Endothelial cell of umbilical vein (primary cell): ENCODE measurements around the gene ATP13A3. TPM values are rescaled to one million over a fixed set of nuclear protein-coding genes. Genes with fewer than 3 reads are reported as not detected.

Experiments used
- BruUV-seq: library from RNA; stranded (reverse); fragments of 400-500 nt; replicated peaks from 2 replicates; lab custom pipeline; 2021; lab: Mats Ljungman, UMichigan
- CTCF ChIA-PET: fragments of 300-600, 350-600 bp; sonication (Branson Sonifier 250); formaldehyde crosslinking; loops from one replicate; lab custom pipeline; 2021; ENCODE audit warnings: antibody characterized with exemption, inconsistent platforms; lab: Charles Lee
- POLR2A ChIA-PET: fragments of 300-600, 350-600 bp; sonication (Branson Sonifier 250); formaldehyde crosslinking; loops from one replicate; lab custom pipeline; 2021; ENCODE audit warnings: antibody characterized with exemption, inconsistent platforms; lab: Charles Lee
- DNase-seq: peaks from one replicate; pipeline ENCODE4 v3.0.0-alpha.2; 2011; ENCODE audit warnings: low read depth, low spot score
- FAIRE-seq: peaks from 2 replicates; lab custom pipeline; 2011; peaks lifted over from hg19 to GRCh38; lab: Jason Lieb, UNC
- H2AFZ ChIP-seq: 2 replicates; pipeline ENCODE4 v1.6.0; 2012; ENCODE audit warnings: low read depth, low read length, control low read depth, inconsistent platforms
- H3K27ac ChIP-seq: 2 replicates; pipeline ENCODE4 v1.5.1; 2011; ENCODE audit warnings: low read depth, mild to moderate bottlenecking, control low read depth, low read length, moderate library complexity; ENCODE audit not compliant: insufficient read depth
- H3K27me3 ChIP-seq, 2 experiments: 2 replicates each; pipeline versions ENCODE4 v1.6.0 to v1.6.1; 2011; ENCODE audit warnings: low read length in 2 of 2, mixed read lengths in 1 of 2; ENCODE audit not compliant: control insufficient read depth in 2 of 2, insufficient read depth in 2 of 2
- H3K36me3 ChIP-seq, 2 experiments: 2 replicates in 1 of 2; 3 replicates in 1 of 2; pipeline ENCODE4 v1.5.1; 2011; ENCODE audit warnings: low read length in 2 of 2, mild to moderate bottlenecking in 1 of 2, moderate library complexity in 1 of 2; ENCODE audit not compliant: control insufficient read depth in 2 of 2, insufficient read depth in 2 of 2; ENCODE audit errors: extremely low read depth in 1 of 2
- H3K4me1 ChIP-seq: 3 replicates; pipeline ENCODE4 v1.5.1; 2011; ENCODE audit warnings: mild to moderate bottlenecking, low read length; ENCODE audit not compliant: control insufficient read depth, insufficient read depth; ENCODE audit errors: extremely low read depth
- H3K4me2 ChIP-seq: 2 replicates; pipeline ENCODE4 v1.6.1; 2011; ENCODE audit warnings: low read length, control low read depth, mixed read lengths; ENCODE audit not compliant: insufficient read depth
- H3K4me3 ChIP-seq, 3 experiments: fragments of 200-600 bp in 1 of 3; sonication (generic), shearing (Covaris generic) in 1 of 3; replicated peaks in 1 of 3; 2 replicates each; pipeline ENCODE4 v1.5.1; 2011 to 2016; ENCODE audit warnings: control low read depth in 3 of 3, low read length in 3 of 3, mild to moderate bottlenecking in 2 of 3, inconsistent platforms in 1 of 3, low read depth in 1 of 3, moderate library complexity in 1 of 3; ENCODE audit not compliant: insufficient read depth in 1 of 3
- H3K79me2 ChIP-seq: 2 replicates; pipeline ENCODE4 v1.6.0; 2012; ENCODE audit warnings: low read length, inconsistent platforms; ENCODE audit not compliant: control insufficient read depth, insufficient read depth
- H3K9ac ChIP-seq: replicated peaks from 2 replicates; pipeline ENCODE3; 2011; ENCODE audit warnings: low read length, control low read depth; ENCODE audit not compliant: insufficient read depth; ENCODE audit errors: extremely low read depth
- H3K9me1 ChIP-seq: replicated peaks from 3 replicates; pipeline ENCODE4 v1.6.0; 2011; ENCODE audit warnings: mild to moderate bottlenecking, low read length; ENCODE audit not compliant: control insufficient read depth, insufficient read depth; ENCODE audit errors: extremely low read depth
- H3K9me3 ChIP-seq: replicated peaks from 2 replicates; pipeline ENCODE4 v1.5.1; 2012; ENCODE audit warnings: low read length, inconsistent platforms; ENCODE audit not compliant: control insufficient read depth, insufficient read depth
- H4K20me1 ChIP-seq: replicated peaks from 2 replicates; pipeline ENCODE3; 2011; ENCODE audit warnings: mild to moderate bottlenecking, low read length; ENCODE audit not compliant: control insufficient read depth, insufficient read depth; ENCODE audit errors: extremely low read depth
- EZH2 ChIP-seq: IDR thresholded peaks from 2 replicates; pipeline ENCODE4 v1.6.1; 2012; ENCODE audit warnings: borderline replicate concordance, low read depth, mild to moderate bottlenecking, moderate library complexity, low read length, inconsistent platforms; ENCODE audit not compliant: severe bottlenecking
- FOS ChIP-seq: IDR thresholded peaks from 2 replicates; pipeline ENCODE4 v1.6.1; 2011; ENCODE audit warnings: mild to moderate bottlenecking, low read length, moderate library complexity, borderline replicate concordance; ENCODE audit not compliant: insufficient read depth
- GATA2 ChIP-seq: IDR thresholded peaks from 2 replicates; pipeline ENCODE4 v1.7.0; 2011; ENCODE audit warnings: low read depth, mild to moderate bottlenecking, moderate library complexity, mixed read lengths, low read length; ENCODE audit not compliant: insufficient read length, insufficient read depth
- JUN ChIP-seq: IDR thresholded peaks from 2 replicates; pipeline ENCODE4 v1.6.1; 2011; ENCODE audit warnings: borderline replicate concordance, low read depth; ENCODE audit not compliant: insufficient read length, insufficient read depth
- MYC ChIP-seq: IDR thresholded peaks from one replicate; pipeline ENCODE4 v1.6.1; 2011; ENCODE audit warnings: mild to moderate bottlenecking, low read depth, low read length
- POLR2A ChIP-seq: IDR thresholded peaks from 2 replicates; pipeline ENCODE4 v1.6.1; 2012; ENCODE audit warnings: low read depth, mild to moderate bottlenecking, control low read depth, low read length
- POLR2AphosphoS5 ChIP-seq: IDR thresholded peaks from 2 replicates; pipeline ENCODE4 v1.6.1; 2012; ENCODE audit warnings: low read depth, mild to moderate bottlenecking, control low read depth, low read length, moderate library complexity; ENCODE audit not compliant: insufficient read depth
- dilution Hi-C: fragments of 300-500 bp; cut with MboI; formaldehyde crosslinking; loops from one replicate; pipeline ENCODE4 v1.15.0; 2019; ENCODE audit warnings: low sequenced_read_pairs; ENCODE audit not compliant: extremely low pct_ligation_motif_present
- intact Hi-C: fragments of 100-400 bp; cut with micrococcal nuclease; formaldehyde crosslinking; loops from one replicate; pipeline ENCODE4 v1.10.0; 2022
- polyA plus RNA-seq, 4 experiments: library from polyadenylated mRNA; depleted of rRNA in 3 of 4; stranded (reverse) in 3 of 4; unstranded in 1 of 4; fragments of >200 nt; gene quantifications; 2 replicates each; pipeline versions ENCODE4 v1.2.1 to v1.2.3, GENCODE V29; 2011 to 2012; ENCODE audit warnings: missing spikeins in 1 of 4
- total RNA-seq: library from RNA; stranded (reverse); gene quantifications from 2 replicates; pipeline ENCODE4 v1.2.3, GENCODE V29; 2021
- TF ChIP-seq, protein P1 (sequence below): IDR thresholded peaks from 2 replicates; pipeline ENCODE4 v1.6.1; 2011; ENCODE audit not compliant: insufficient read depth, insufficient read length
- TF ChIP-seq, protein P2 (sequence below), 2 donors: IDR thresholded peaks; 1 replicate in 1 of 2; 2 replicates in 1 of 2; pipeline ENCODE4 v1.5.1; 2011; ENCODE audit warnings: low read length in 2 of 2, mild to moderate bottlenecking in 2 of 2, moderate library complexity in 2 of 2, control low read depth in 1 of 2, inconsistent platforms in 1 of 2, low read depth in 1 of 2; ENCODE audit not compliant: insufficient read depth in 1 of 2; ENCODE audit errors: extremely low read depth in 1 of 2

The ATP13A3 gene
- total and polyA plus RNA-seq, 2 donors (not counting 3 experiments of a cell fraction or from before 2014, with no cell fraction given), result 12.0 to 59.0 TPM

DNA sequence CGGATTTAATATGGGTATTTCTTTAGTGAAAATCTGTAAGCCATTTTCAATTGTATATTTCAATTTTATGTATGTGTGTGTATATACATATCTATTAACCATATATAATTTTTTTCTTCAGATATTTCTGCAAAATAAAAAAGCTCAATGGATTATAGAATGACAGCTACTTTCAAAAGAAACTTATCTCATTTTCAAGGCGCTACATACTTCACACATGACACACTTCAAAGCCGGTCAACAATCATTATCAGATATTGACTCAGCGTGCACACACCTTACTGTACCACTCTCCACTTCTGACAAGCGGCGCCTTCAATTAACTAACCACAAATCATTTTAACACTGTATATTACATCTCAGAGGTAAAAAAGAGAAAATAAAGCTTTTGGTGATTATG, 39.6 kb downstream of the ATP13A3 start:
- no peaks in the 10 kb centered on the region for H3K27me3 ChIP-seq
- intact Hi-C loops, result no loop called here
- peaks cover 7 to 15% of the 10 kb centered on the region in 2 experiments for H3K36me3 ChIP-seq
- no peak overlapping the region for H3K4me3 ChIP-seq
- no peak for FAIRE-seq
- no peak for TF ChIP-seq EZH2
- TF ChIP-seq, protein P1, sequence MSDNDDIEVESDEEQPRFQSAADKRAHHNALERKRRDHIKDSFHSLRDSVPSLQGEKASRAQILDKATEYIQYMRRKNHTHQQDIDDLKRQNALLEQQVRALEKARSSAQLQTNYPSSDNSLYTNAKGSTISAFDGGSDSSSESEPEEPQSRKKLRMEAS, result no peak
- BruUV-seq, result no TSS peak
- no peaks in the 10 kb centered on the region for H3K4me1 ChIP-seq
- DNase-seq, result no peak
- H2AFZ ChIP-seq, result no peak overlapping the region
- H3K9ac ChIP-seq, result no peak overlapping the region
- no peaks in the 10 kb centered on the region for H3K9me3 ChIP-seq
- ChIA-PET CTCF (interaction anchor here (0.7 to 2.7 kb wide), 6 partner anchors 19 to 147 kb away, joined by 3 to 12 read pairs (median 5); partner anchors contain the start of gene GP5), POLR2A (no interaction called here)
- no peaks in the 10 kb centered on the region for H3K79me2 ChIP-seq
- H3K27ac ChIP-seq, result no peak overlapping the region
- no peaks in the 10 kb centered on the region for H3K9me1 ChIP-seq
- dilution Hi-C loops, result no loop called here
- H4K20me1 ChIP-seq, result no peaks in the 10 kb centered on the region
- H3K4me2 ChIP-seq, result no peak overlapping the region

DNA sequence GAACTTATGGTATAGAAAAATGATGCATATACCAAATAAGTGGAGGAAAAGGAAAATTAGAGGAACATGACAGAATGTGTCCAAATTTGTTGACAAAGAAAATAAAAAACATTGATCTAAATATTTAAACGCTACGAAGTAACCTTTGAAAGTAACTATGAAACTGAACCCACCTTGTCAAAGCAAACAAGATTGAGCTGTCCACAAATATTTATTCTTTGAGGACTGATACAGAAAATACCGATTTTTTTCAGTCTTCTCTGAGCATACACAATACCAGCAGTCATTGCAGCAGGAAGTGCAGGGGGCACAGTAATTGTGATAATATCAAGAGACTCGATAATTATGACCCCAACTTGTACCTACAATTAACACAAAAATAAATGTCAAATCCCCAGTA, 40.0 kb downstream of the ATP13A3 start:
- no peak overlapping the region for H3K4me2 ChIP-seq
- FAIRE-seq (no peak), DNase-seq (no peak)
- peaks cover 7 to 15% of the 10 kb centered on the region in 2 experiments for H3K36me3 ChIP-seq
- BruUV-seq, result no TSS peak
- no peaks in the 10 kb centered on the region for H3K27me3 ChIP-seq
- H3K4me1 ChIP-seq, result no peaks in the 10 kb centered on the region
- H2AFZ ChIP-seq, result no peak overlapping the region
- no peaks in the 10 kb centered on the region for H4K20me1 ChIP-seq
- POLR2A ChIA-PET, result no interaction called here
- no peaks in the 10 kb centered on the region for H3K9me1 ChIP-seq
- no peaks in the 10 kb centered on the region for H3K79me2 ChIP-seq
- no peak overlapping the region for H3K4me3 ChIP-seq
- intact Hi-C loops, result no loop called here
- no peak overlapping the region for H3K27ac ChIP-seq
- dilution Hi-C loops, result no loop called here
- H3K9me3 ChIP-seq, result no peaks in the 10 kb centered on the region
- TF ChIP-seq FOS, result no peak
- TF ChIP-seq JUN, result no peak
- no peak for TF ChIP-seq EZH2
- no peak for TF ChIP-seq MYC
- TF ChIP-seq, protein P2, sequence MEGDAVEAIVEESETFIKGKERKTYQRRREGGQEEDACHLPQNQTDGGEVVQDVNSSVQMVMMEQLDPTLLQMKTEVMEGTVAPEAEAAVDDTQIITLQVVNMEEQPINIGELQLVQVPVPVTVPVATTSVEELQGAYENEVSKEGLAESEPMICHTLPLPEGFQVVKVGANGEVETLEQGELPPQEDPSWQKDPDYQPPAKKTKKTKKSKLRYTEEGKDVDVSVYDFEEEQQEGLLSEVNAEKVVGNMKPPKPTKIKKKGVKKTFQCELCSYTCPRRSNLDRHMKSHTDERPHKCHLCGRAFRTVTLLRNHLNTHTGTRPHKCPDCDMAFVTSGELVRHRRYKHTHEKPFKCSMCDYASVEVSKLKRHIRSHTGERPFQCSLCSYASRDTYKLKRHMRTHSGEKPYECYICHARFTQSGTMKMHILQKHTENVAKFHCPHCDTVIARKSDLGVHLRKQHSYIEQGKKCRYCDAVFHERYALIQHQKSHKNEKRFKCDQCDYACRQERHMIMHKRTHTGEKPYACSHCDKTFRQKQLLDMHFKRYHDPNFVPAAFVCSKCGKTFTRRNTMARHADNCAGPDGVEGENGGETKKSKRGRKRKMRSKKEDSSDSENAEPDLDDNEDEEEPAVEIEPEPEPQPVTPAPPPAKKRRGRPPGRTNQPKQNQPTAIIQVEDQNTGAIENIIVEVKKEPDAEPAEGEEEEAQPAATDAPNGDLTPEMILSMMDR (IDR thresholded peaks at IDR 0.05; ENCODE audit: extremely low read depth in 1 of 2, insufficient read depth in 1 of 2, low read depth in 1 of 2, low read length in 2 of 2), result no peak
- TF ChIP-seq, protein P1, result no peak
- TF ChIP-seq POLR2AphosphoS5, result no peak
- no peak for TF ChIP-seq POLR2A
- no peak for TF ChIP-seq GATA2
- CTCF ChIA-PET, result interaction anchor here (1.4 to 2.7 kb wide), 4 partner anchors 8 to 148 kb away, joined by 3 to 12 read pairs (median 8); no protein-coding TSS in a partner anchor
- no peak overlapping the region for H3K9ac ChIP-seq
